OCI-LY1 (cell line): ENCODE results near the gene ZCCHC9.
"Not testable (repeated sequence)": the region's sequence is repeated elsewhere in the genome, so short reads cannot be mapped to it uniquely, and the experiment has no call there.

Experiments
- H2AFZ ChIP-seq: fragments of 200-600 bp; sonication (generic), shearing (Covaris generic); 2 replicates; pipeline ENCODE4 v1.6.0; 2014; ENCODE audit warnings: antibody characterized with exemption, mild to moderate bottlenecking, low read length
- H3F3A ChIP-seq: fragments of 200-600 bp; sonication (generic), shearing (Covaris generic); 2 replicates; pipeline ENCODE4 v1.6.0; 2014; ENCODE audit warnings: mild to moderate bottlenecking, antibody characterized with exemption, low read length, moderate library complexity; ENCODE audit not compliant: insufficient read depth
- H3K27ac ChIP-seq: fragments of 200-600 bp; sonication (generic); 2 replicates; pipeline ENCODE4 v1.5.1; 2014; ENCODE audit warnings: low read length, mixed run types, mild to moderate bottlenecking, low read depth; ENCODE audit not compliant: poor library complexity, severe bottlenecking
- H3K27me3 ChIP-seq: fragments of 200-600 bp; sonication (generic); 2 replicates; pipeline ENCODE4 v1.6.0; 2014; ENCODE audit warnings: antibody characterized with exemption, mild to moderate bottlenecking, low read length, moderate library complexity; ENCODE audit not compliant: insufficient read depth
- H3K36me3 ChIP-seq: fragments of 200-600 bp; sonication (generic); 2 replicates; pipeline ENCODE4 v1.6.1; 2014; ENCODE audit warnings: mild to moderate bottlenecking, antibody characterized with exemption, low read length, moderate library complexity, mixed read lengths; ENCODE audit not compliant: insufficient read depth
- H3K4me1 ChIP-seq: fragments of 200-600 bp; sonication (generic); 2 replicates; pipeline ENCODE4 v1.5.1; 2014; ENCODE audit warnings: mild to moderate bottlenecking, low read length, moderate library complexity; ENCODE audit not compliant: insufficient read depth, severe bottlenecking
- H3K4me2 ChIP-seq: fragments of 200-600 bp; sonication (generic), shearing (Covaris generic); 2 replicates; pipeline ENCODE4 v1.6.1; 2014; ENCODE audit warnings: low read length
- H3K4me3 ChIP-seq: fragments of 200-600 bp; sonication (generic); 2 replicates; pipeline ENCODE4 v1.5.1; 2014; ENCODE audit warnings: low read length, low read depth, mild to moderate bottlenecking, mixed read lengths; ENCODE audit not compliant: poor library complexity, severe bottlenecking
- H3K79me2 ChIP-seq: fragments of 200-600 bp; shearing (Covaris generic); 2 replicates; pipeline ENCODE4 v1.6.1; 2016; ENCODE audit warnings: mixed run types, low read length, mixed read lengths; ENCODE audit not compliant: insufficient read depth
- H3K9ac ChIP-seq: fragments of 200-600 bp; sonication (generic), shearing (Covaris generic); 2 replicates; pipeline ENCODE4 v1.6.1; 2014; ENCODE audit warnings: mild to moderate bottlenecking, low read length, mixed read lengths
- H3K9me2 ChIP-seq: fragments of 200-600 bp; sonication (generic), shearing (Covaris generic); 2 replicates; pipeline ENCODE4 v1.6.1; 2014; ENCODE audit warnings: low read depth, mild to moderate bottlenecking, low read length, mixed read lengths
- H3K9me3 ChIP-seq: fragments of 200-600 bp; shearing (Covaris generic); 2 replicates; pipeline ENCODE4 v1.6.1; 2014; ENCODE audit warnings: low read length, mixed read lengths
- H4K20me1 ChIP-seq: fragments of 200-600 bp; sonication (generic), shearing (Covaris generic); 2 replicates; pipeline ENCODE4 v1.6.0; 2016; ENCODE audit warnings: mild to moderate bottlenecking, low read length; ENCODE audit not compliant: insufficient read depth
- EZH2 ChIP-seq: fragments of 200-600 bp; sonication (generic), shearing (Covaris generic); IDR thresholded peaks from 2 replicates; pipeline ENCODE4 v1.8.0; 2017; ENCODE audit warnings: borderline replicate concordance, mixed run types, mild to moderate bottlenecking, antibody characterized with exemption, low read length, moderate library complexity, mixed read lengths
- TF ChIP-seq, protein P1 (sequence below): fragments of 200-600 bp; sonication (generic), shearing (Covaris generic); IDR thresholded peaks from 2 replicates; pipeline ENCODE4 v1.5.1; 2017; ENCODE audit warnings: mild to moderate bottlenecking, antibody characterized with exemption, low read length, moderate library complexity, mixed read lengths

ZCCHC9 gene

DNA sequence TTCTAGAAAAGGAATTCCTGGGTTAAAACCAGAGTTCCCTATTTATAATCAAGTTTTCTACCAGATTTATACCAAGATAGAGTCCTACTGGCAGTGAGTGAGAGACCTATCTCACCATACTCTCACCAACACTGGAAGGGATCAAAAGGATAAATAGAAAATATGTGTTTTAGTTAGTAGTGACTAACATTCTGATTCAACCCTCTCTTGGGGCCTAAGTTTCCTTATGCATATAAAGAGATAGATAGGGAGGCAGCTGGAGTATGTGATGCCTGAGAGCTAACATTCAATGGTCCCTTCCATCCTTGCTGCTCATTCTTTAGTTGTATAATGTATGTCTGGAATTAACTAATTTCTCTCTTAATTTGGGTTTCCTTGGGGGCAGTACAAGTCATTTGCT, 36.3 kb upstream of the ZCCHC9 start:
- Histone ChIP-seq H3F3A (no peaks in the 10 kb centered on the region), H3K4me2 (no peak overlapping the region), H3K79me2 (no peaks in the 10 kb centered on the region), H3K9ac (no peak overlapping the region), H3K27ac (no peak overlapping the region), H3K4me3 (no peak overlapping the region), H3K27me3 (no peaks in the 10 kb centered on the region), H2AFZ (no peak overlapping the region), H3K9me2 (no peaks in the 10 kb centered on the region), H4K20me1 (no peaks in the 10 kb centered on the region), H3K36me3 (no peaks in the 10 kb centered on the region), H3K9me3 (no peaks in the 10 kb centered on the region), H3K4me1 (peaks cover 11% of the 10 kb centered on the region)
- no peak for TF ChIP-seq EZH2
- TF ChIP-seq, protein P1, sequence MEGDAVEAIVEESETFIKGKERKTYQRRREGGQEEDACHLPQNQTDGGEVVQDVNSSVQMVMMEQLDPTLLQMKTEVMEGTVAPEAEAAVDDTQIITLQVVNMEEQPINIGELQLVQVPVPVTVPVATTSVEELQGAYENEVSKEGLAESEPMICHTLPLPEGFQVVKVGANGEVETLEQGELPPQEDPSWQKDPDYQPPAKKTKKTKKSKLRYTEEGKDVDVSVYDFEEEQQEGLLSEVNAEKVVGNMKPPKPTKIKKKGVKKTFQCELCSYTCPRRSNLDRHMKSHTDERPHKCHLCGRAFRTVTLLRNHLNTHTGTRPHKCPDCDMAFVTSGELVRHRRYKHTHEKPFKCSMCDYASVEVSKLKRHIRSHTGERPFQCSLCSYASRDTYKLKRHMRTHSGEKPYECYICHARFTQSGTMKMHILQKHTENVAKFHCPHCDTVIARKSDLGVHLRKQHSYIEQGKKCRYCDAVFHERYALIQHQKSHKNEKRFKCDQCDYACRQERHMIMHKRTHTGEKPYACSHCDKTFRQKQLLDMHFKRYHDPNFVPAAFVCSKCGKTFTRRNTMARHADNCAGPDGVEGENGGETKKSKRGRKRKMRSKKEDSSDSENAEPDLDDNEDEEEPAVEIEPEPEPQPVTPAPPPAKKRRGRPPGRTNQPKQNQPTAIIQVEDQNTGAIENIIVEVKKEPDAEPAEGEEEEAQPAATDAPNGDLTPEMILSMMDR: no peak

DNA sequence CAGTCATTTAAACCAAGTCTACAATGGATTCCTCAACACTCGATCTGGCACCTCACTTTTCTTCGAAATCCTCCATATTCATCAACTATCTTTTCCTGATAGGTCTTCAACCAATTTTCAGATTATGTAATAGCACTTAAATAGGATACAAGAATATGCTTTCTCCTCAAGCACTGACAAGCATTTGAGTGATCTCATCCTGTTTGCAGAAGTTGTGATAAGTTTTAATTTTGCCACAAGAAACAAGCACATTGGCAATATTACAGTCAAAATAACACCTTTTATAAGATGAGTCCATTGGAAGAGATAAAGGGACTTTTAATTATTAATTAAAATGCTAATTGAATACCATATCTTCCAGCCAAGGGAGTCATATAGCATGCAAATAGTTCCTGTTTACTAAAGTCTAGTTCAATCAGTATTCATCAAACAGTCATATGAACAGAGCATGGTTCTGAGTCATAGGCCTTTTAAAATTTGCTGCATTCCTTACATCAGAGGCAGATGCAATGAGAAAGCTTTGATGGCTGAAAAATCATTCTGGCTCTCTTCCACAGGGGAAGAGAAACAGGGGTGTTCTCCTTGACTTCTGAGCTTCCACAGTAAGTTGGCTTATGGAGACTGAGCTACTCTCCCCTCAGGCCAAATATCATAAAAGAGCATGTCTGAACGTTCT, 32.7 kb upstream of the ZCCHC9 start:
- Histone ChIP-seq H3K4me2 (no peak overlapping the region), H4K20me1 (no peaks in the 10 kb centered on the region), H3K9me2 (no peaks in the 10 kb centered on the region), H3K9me3 (no peaks in the 10 kb centered on the region), H3K4me1 (peaks cover 24% of the 10 kb centered on the region), H3K27ac (peak overlapping the region; percentile 61), H3K9ac (no peak overlapping the region), H3K4me3 (no peak overlapping the region), H3K79me2 (no peaks in the 10 kb centered on the region), H3F3A (no peaks in the 10 kb centered on the region), H2AFZ (no peak overlapping the region), H3K36me3 (no peaks in the 10 kb centered on the region), H3K27me3 (no peaks in the 10 kb centered on the region)
- no peak for TF ChIP-seq EZH2
- TF ChIP-seq, protein P1: no peak

DNA sequence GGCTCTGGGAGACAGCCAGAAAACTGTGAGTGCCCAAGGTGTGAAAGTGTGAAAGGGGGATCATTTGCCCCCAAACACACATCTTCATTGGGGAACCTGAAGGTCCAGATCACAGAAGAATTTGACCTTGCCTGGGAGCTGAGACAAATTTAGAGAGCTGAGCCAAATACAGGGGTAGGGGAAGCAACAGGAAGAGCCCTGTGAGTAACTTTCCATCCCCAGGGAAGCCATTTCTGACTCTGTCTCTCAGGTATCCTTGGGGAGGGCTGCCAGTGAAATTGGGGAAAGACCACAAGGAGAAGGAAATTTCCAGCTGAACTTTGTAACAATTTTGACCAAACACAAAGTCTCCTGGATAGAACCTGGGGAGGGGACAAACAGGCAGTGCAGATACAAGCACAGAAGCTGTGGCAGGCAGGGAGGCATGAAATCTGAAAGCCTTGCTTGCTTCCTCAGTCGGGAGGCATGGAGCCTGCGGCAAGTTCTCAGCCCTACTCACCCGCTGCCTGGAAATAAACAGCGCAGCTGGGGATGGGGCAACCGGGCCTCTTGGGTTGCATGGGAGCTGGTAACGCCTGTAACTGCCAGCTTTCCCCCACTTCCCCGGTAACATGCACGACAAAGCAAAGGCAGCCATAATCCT, 31.5 kb upstream of the ZCCHC9 start:
- peak overlapping the region; percentile 10; the same call in 1 of the 2 replicates for H3K4me2 ChIP-seq
- no peak overlapping the region for H3K4me3 ChIP-seq
- no peaks in the 10 kb centered on the region for H3F3A ChIP-seq
- no peaks in the 10 kb centered on the region for H3K9me3 ChIP-seq
- no peaks in the 10 kb centered on the region for H3K36me3 ChIP-seq
- no peaks in the 10 kb centered on the region for H3K79me2 ChIP-seq
- H3K27me3 ChIP-seq: no peaks in the 10 kb centered on the region
- peak overlapping the region; percentile 61 for H3K27ac ChIP-seq
- H4K20me1 ChIP-seq: no peaks in the 10 kb centered on the region
- no peak overlapping the region for H3K9ac ChIP-seq
- TF ChIP-seq, protein P1: no peak
- TF ChIP-seq EZH2: no peak
- no peaks in the 10 kb centered on the region for H3K9me2 ChIP-seq
- H2AFZ ChIP-seq: no peak overlapping the region
- peaks cover 24% of the 10 kb centered on the region for H3K4me1 ChIP-seq

DNA sequence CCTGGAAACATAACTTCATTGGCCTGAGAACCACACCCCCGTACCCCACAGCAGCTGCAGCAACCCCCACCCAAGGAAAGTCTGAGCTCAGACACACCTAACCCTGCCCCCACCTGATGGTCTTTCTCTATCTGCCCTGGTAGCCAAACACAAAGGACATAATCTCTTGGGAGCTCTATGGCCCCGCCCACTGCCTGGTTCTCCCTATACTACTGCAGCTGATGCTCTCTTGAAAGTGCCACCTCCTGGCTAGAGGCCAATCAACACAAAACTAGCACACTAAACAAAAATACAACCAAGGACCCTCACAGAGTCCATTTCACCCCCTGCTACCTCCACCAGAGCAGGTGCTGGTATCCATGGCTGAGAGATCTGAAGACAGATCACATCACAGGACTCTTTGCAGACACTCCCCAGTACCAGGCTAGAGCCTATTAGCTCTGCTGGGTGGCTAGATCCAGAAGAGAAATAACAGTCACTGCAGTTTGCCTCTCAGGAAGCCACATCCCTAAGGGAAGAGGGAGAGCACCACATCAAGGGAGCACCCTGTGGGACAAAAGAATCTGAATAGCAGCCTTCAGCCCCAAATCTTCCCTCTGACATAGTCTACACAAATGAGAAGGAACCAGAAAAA, 30.9 kb upstream of the ZCCHC9 start:
- H3K36me3 ChIP-seq, H3K9me3 ChIP-seq, H3K9me2 ChIP-seq, H3K9ac ChIP-seq, H3K27me3 ChIP-seq, H3F3A ChIP-seq, H3K4me3 ChIP-seq, H4K20me1 ChIP-seq, H3K79me2 ChIP-seq, H2AFZ ChIP-seq: not testable (repeated sequence)
- H3K27ac ChIP-seq: peak overlapping the region; percentile 61
- peak overlapping the region; percentile 16; the same call in 1 of the 2 replicates for H3K4me2 ChIP-seq
- peaks cover 24% of the 10 kb centered on the region for H3K4me1 ChIP-seq
